Astrocyte (in vitro differentiated cells and primary cell): ENCODE results near the gene MCF2L. TPM values are rescaled to one million over a fixed set of nuclear protein-coding genes. Genes with fewer than 3 reads are reported as not detected.

Source experiments
- DNase-seq: peaks from one replicate; pipeline ENCODE4 v3.0.0-alpha.2; 2010; ENCODE audit warnings: low read depth
- FAIRE-seq: peaks from 2 replicates; lab custom pipeline; 2011; peaks lifted over from hg19 to GRCh38; lab: Jason Lieb, UNC
- H2AFZ ChIP-seq: 2 replicates; pipeline ENCODE4 v1.6.0; 2012; ENCODE audit warnings: low read depth, low read length, inconsistent platforms
- H3K27ac ChIP-seq: 2 replicates; pipeline ENCODE4 v1.5.1; 2011; ENCODE audit warnings: low read depth, low read length, inconsistent platforms
- H3K27me3 ChIP-seq: 2 replicates; pipeline ENCODE4 v1.6.0; 2011; ENCODE audit warnings: low read length, inconsistent platforms; ENCODE audit not compliant: insufficient read depth
- H3K36me3 ChIP-seq: 2 replicates; pipeline ENCODE4 v1.5.1; 2011; ENCODE audit warnings: low read length, inconsistent platforms; ENCODE audit not compliant: insufficient read depth
- H3K4me1 ChIP-seq: 2 replicates; pipeline ENCODE4 v1.5.1; 2011; ENCODE audit warnings: low read length, inconsistent platforms; ENCODE audit not compliant: insufficient read depth
- H3K4me2 ChIP-seq: 2 replicates; pipeline ENCODE4 v1.6.0; 2012; ENCODE audit warnings: low read length, inconsistent platforms
- H3K4me3 ChIP-seq: 2 replicates; pipeline ENCODE4 v1.5.1; 2011; ENCODE audit warnings: low read depth, mild to moderate bottlenecking, low read length, inconsistent platforms; ENCODE audit not compliant: insufficient read depth
- H3K79me2 ChIP-seq: 2 replicates; pipeline ENCODE4 v1.6.0; 2012; ENCODE audit warnings: mild to moderate bottlenecking, low read length, inconsistent platforms; ENCODE audit not compliant: insufficient read depth
- H3K9ac ChIP-seq: 2 replicates; pipeline ENCODE4 v1.6.0; 2012; ENCODE audit warnings: mild to moderate bottlenecking, low read length, inconsistent platforms
- H3K9me3 ChIP-seq: 2 replicates; pipeline ENCODE4 v1.5.1; 2012; ENCODE audit warnings: low read depth, mild to moderate bottlenecking, low read length, inconsistent platforms; ENCODE audit not compliant: insufficient read depth
- H4K20me1 ChIP-seq: 2 replicates; pipeline ENCODE4 v1.6.0; 2012; ENCODE audit warnings: low read length, inconsistent platforms; ENCODE audit not compliant: insufficient read depth
- H3K27ac Mint-ChIP-seq: one replicate; pipeline ENCODE4 v1.8.0; 2021; ENCODE audit warnings: mild to moderate bottlenecking, mixed read lengths; ENCODE audit not compliant: unreplicated experiment
- H3K27me3 Mint-ChIP-seq: one replicate; pipeline ENCODE4 v1.8.0; 2021; ENCODE audit warnings: low read depth, mixed read lengths; ENCODE audit not compliant: unreplicated experiment
- H3K36me3 Mint-ChIP-seq: one replicate; pipeline ENCODE4 v1.8.0; 2021; ENCODE audit warnings: low read depth, mixed read lengths; ENCODE audit not compliant: unreplicated experiment
- H3K4me1 Mint-ChIP-seq: one replicate; pipeline ENCODE4 v1.8.0; 2021; ENCODE audit warnings: low read depth, mixed read lengths; ENCODE audit not compliant: unreplicated experiment
- H3K4me3 Mint-ChIP-seq: one replicate; pipeline ENCODE4 v1.8.0; 2021; ENCODE audit warnings: mild to moderate bottlenecking, moderate library complexity, mixed read lengths; ENCODE audit not compliant: unreplicated experiment
- H3K9me3 Mint-ChIP-seq: one replicate; pipeline ENCODE4 v1.8.0; 2021; ENCODE audit warnings: mild to moderate bottlenecking, mixed read lengths; ENCODE audit not compliant: unreplicated experiment
- CTCF ChIP-seq: IDR thresholded peaks from 2 replicates; pipeline ENCODE4 v1.5.1; 2011; ENCODE audit warnings: low read depth, mild to moderate bottlenecking, inconsistent platforms, low read length, moderate library complexity; ENCODE audit not compliant: insufficient read depth
- EZH2 ChIP-seq: IDR thresholded peaks from 2 replicates; pipeline ENCODE4 v1.6.1; 2012; ENCODE audit warnings: mild to moderate bottlenecking, low read length, inconsistent platforms; ENCODE audit not compliant: insufficient read depth
- total RNA-seq: library from RNA; stranded (reverse); gene quantifications from 2 replicates; pipeline ENCODE4 v1.2.1, GENCODE V29; 2021

MCF2L gene
- total RNA-seq, 1 donor from 2014 or later = 3.4 TPM

- H3K27me3 Mint-ChIP-seq = peaks cover 38% of the 10 kb centered on the region
- Histone ChIP-seq H3K27me3 (peaks cover 17% of the 10 kb centered on the region), H4K20me1 (no peaks in the 10 kb centered on the region), H3K9me3 (no peaks in the 10 kb centered on the region), H3K36me3 (no peaks in the 10 kb centered on the region), H3K4me3 (peak overlapping the region; percentile 33), H3K79me2 (no peaks in the 10 kb centered on the region), H3K27ac (no peak overlapping the region), H3K4me1 (no peaks in the 10 kb centered on the region), H3K9ac (no peak overlapping the region), H2AFZ (peak overlapping the region; percentile 66), H3K4me2 (peak overlapping the region; percentile 65)
- no peaks in the 10 kb centered on the region for H3K9me3 Mint-ChIP-seq
- H3K36me3 Mint-ChIP-seq = no peaks in the 10 kb centered on the region
- TF ChIP-seq CTCF = no peak
- no peak for TF ChIP-seq EZH2
- H3K27ac Mint-ChIP-seq = no peak overlapping the region
- FAIRE-seq (no peak), DNase-seq (peak; percentile 4)
- H3K4me3 Mint-ChIP-seq = no peak overlapping the region
- H3K4me1 Mint-ChIP-seq = no peaks in the 10 kb centered on the region
Observed at GRCh38 chr13:113001241-113002140, 32.5 kb downstream of the MCF2L start.

GRCh38 chr13:113002206-113002912 is 33.3 kb downstream of the MCF2L start:
- H3K4me3 ChIP-seq = no peak overlapping the region
- peaks cover 17% of the 10 kb centered on the region for H3K27me3 ChIP-seq
- H3K27ac ChIP-seq = no peak overlapping the region
- no peak for DNase-seq
- H3K9me3 ChIP-seq = no peaks in the 10 kb centered on the region
- H4K20me1 ChIP-seq = no peaks in the 10 kb centered on the region
- H3K4me3 Mint-ChIP-seq = no peak overlapping the region
- no peaks in the 10 kb centered on the region for H3K36me3 ChIP-seq
- H3K36me3 Mint-ChIP-seq = no peaks in the 10 kb centered on the region
- H3K27ac Mint-ChIP-seq = no peak overlapping the region
- H2AFZ ChIP-seq = no peak overlapping the region
- H3K9ac ChIP-seq = no peak overlapping the region
- no peaks in the 10 kb centered on the region for H3K9me3 Mint-ChIP-seq
- H3K79me2 ChIP-seq = no peaks in the 10 kb centered on the region
- H3K4me1 Mint-ChIP-seq = no peaks in the 10 kb centered on the region
- no peak overlapping the region for H3K4me2 ChIP-seq
- peaks cover 40% of the 10 kb centered on the region for H3K27me3 Mint-ChIP-seq
- H3K4me1 ChIP-seq = no peaks in the 10 kb centered on the region
- no peak for TF ChIP-seq EZH2
- no peak for TF ChIP-seq CTCF
- no peak for FAIRE-seq
